Measurements from ENCODE around the gene PRDM16. TPM values are rescaled to one million over a fixed set of nuclear protein-coding genes. Genes with fewer than 3 reads are reported as not detected.

The PRDM16 gene
- total RNA-seq, 2 donors from 2014 or later = not detected

DNA sequence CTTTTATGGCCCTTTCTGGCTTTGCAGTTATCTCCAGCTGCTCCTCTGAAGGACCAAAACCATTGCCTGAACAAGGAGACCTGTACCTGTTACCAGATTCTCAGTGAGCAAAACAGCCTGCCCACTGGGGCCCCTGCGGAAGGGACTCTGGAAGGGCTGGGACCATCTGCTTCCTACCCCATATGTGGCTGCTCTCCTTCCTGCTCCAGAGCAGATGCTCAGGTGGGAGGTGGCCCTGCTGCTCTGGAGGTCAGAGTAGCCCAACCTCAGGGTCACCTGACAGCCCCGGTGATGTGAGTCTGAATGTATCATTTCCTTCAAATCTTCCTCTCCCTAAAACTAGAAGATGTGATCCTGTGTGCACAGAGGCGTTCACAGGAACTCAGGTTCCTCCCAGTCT lies 33.6 kb downstream of the PRDM16 start:
- no peak for ATAC-seq (replicated peaks)
- Mint-ChIP-seq H3K36me3 (ENCODE audit: low read depth) (no peaks in the 10 kb centered on the region), H3K27me3 (peaks cover 2% of the 10 kb centered on the region), H3K4me3 (no peak overlapping the region), H3K4me1 (no peaks in the 10 kb centered on the region), H3K9me3 (no peaks in the 10 kb centered on the region), H3K27ac (no peak overlapping the region)

DNA sequence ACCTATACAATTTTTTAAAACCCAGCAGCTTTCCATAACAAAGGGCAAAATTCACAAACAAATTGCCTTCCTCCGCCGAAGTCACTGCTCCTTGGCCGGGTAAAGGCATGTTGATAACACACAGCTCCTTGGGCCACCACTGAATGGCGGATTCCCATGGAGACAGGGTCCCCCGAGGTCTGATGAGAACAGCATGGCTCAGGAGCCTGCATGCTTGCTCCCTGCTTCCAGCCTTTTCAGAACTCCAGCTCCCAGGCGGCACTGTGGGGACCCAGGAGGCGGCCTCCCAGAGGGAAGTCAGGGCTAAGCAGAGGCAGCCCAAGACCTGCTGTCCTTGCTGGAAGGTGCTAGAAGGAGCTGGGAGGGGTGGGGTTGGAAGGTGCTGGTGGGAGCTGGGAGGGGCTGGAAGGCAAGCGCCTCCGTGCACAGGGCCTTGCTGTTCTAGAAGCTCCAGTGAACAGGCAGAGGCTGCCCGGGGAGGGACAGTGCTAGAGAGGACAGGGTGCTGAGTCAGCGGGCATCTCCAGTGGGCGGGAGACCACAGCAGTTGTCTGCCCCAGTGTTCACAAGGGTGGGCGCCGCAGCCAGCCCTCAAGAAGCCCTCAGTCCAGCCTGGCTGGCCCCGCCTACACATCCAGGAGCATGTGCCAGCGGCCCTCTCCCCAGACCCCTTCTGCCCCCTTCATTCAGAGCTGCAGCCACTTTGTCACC lies 35.1 kb downstream of the PRDM16 start:
- ATAC-seq (replicated peaks) = no peak
- Mint-ChIP-seq H3K4me1 (no peaks in the 10 kb centered on the region), H3K36me3 (ENCODE audit: low read depth) (no peaks in the 10 kb centered on the region), H3K27me3 (peaks cover 3% of the 10 kb centered on the region), H3K27ac (no peak overlapping the region), H3K4me3 (no peak overlapping the region), H3K9me3 (no peaks in the 10 kb centered on the region)

DNA sequence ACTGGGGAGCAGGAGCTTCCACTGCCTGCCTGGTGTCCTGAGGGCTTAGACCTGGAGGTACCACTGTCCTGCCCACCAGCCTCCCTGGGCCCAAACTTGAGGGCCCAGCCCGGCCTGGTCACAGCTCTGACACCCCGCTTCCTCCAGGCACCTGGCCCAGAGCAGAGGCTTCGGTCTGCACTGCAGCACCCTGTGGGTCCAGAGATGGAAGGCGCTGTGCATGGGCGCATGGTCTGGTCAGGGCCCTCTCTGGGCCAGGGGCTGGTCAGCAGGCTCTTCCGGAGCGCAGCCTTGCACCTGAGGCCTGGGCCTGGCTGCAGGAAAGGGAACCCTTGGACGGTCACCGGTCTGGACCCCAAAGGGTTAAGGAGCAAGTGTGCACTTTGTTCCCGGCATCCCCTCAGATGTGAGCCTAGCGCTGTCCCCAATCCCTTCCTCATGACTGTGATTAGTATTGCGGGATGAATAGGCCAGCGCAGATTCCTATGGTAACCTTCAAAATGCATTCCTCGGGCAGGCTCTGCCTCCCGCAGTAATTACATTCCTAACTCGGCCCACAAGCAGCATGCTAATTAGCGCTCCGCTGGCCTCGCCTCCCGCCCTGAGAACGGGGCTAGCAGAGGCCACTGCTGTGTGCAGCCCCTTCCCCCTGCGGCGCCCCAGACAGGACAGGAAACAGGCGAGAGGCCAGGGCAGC lies 36.3 kb downstream of the PRDM16 start:
- Mint-ChIP-seq H3K4me3 (no peak overlapping the region), H3K27me3 (peaks cover 3% of the 10 kb centered on the region), H3K4me1 (no peaks in the 10 kb centered on the region), H3K27ac (no peak overlapping the region), H3K9me3 (no peaks in the 10 kb centered on the region), H3K36me3 (ENCODE audit: low read depth) (no peaks in the 10 kb centered on the region)
- no peak for ATAC-seq (replicated peaks)

DNA sequence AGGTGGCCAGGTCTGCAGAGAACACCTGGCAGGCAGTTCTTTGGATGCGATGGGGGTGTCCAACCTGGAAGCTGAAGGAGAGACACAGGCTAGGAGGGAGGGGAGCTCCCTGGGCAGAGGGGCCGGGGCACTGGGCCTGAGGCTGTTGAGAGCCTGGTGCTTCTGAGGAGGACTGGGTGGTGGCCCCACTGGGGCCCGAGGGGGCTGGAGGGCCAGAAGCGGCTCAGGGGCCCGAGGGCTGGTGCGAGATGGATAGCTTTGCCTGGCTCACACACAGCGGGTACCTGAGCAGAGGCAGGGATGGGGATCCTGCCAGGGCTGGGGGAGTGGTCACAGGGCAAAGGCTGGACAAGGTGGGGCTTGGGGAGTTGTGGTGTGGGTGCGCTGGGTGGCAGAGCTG lies 37.2 kb downstream of the PRDM16 start:
- H3K36me3 Mint-ChIP-seq (ENCODE audit: low read depth) = no peaks in the 10 kb centered on the region
- no peaks in the 10 kb centered on the region for H3K4me1 Mint-ChIP-seq
- H3K27ac Mint-ChIP-seq = no peak overlapping the region
- H3K27me3 Mint-ChIP-seq = peaks cover 3% of the 10 kb centered on the region
- ATAC-seq (replicated peaks) = no peak
- H3K4me3 Mint-ChIP-seq = no peak overlapping the region
- no peaks in the 10 kb centered on the region for H3K9me3 Mint-ChIP-seq

DNA sequence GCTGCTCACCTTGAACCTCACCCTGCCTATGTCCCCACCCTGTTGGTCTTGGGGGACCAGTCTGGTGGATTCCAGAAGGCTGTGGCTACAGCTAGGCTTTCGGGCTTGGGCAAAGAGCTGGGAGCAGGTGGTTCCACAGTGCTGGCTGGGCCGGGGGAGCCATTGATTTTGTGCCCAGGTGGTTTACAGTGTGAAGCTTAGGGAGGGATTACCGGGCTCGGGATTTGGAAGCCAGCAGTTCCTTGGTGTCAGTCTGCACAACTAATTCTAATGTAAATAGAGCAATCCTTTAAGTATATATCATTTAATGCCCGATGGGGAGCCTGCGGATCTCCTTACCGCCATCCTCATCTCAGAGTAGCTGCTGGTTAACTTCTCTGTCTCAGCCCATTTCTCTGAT lies 38.2 kb downstream of the PRDM16 start:
- H3K27ac Mint-ChIP-seq = no peak overlapping the region
- H3K4me1 Mint-ChIP-seq = no peaks in the 10 kb centered on the region
- H3K4me3 Mint-ChIP-seq = no peak overlapping the region
- H3K9me3 Mint-ChIP-seq = no peaks in the 10 kb centered on the region
- no peaks in the 10 kb centered on the region for H3K36me3 Mint-ChIP-seq (ENCODE audit: low read depth)
- no peak for ATAC-seq (replicated peaks)
- peaks cover 3% of the 10 kb centered on the region for H3K27me3 Mint-ChIP-seq

DNA sequence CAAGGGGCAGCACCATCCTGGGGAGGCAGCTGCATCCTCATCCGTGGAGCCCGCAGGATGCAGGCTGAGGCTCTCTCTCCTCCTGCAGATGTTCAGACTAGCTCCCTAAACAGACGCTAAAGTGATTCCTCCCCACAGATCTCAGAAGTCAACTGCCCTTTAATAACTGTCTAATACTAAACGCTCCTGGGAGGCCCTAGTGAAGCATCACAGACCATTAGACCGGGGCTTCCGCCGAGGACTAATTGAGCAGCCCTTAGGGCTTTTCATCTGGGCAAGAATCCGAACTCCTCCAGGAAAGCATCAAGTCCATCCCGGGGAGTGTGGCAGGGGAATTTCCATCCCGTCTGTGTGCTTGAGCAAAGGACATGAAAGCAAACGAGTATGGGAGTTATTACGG lies 40.4 kb downstream of the PRDM16 start:
- Mint-ChIP-seq H3K4me1 (no peaks in the 10 kb centered on the region), H3K27me3 (peaks cover 3% of the 10 kb centered on the region), H3K9me3 (no peaks in the 10 kb centered on the region), H3K4me3 (no peak overlapping the region), H3K27ac (no peak overlapping the region), H3K36me3 (ENCODE audit: low read depth) (no peaks in the 10 kb centered on the region)
- ATAC-seq (replicated peaks) = no peak

DNA sequence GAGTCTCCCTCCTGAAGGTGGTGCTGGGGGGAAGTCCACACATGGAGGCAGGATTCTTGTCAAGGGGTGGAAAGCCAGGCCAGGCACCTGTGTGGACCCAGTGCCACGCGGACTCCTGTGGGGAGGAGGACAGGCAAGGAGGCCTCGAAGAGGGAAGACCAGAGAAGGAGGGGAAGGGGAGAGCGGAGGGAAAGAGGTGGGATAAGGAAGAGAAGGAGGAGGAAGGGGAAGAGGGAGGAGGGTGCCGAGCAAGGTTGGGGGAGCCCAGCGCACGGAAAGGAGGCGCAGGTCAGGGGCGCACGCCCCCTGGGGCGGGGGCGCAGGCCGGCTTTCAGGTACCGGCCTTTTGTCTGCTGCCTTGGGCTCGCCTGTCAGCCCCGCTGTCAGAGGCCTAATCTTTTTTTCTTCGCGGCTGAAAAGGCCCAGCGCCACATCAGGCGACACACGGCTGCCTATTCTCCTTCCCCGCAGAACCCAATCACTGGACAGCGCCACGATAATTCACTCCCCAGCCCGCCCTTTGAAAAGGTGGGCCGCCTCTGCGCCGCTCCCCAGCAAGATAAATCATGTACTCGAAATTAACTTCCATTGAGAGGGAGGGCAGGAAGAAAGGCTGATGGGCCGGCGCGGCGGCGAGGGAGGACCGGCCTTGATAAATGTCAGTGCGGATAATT lies 42.5 kb downstream of the PRDM16 start:
- H3K4me3 Mint-ChIP-seq = no peak overlapping the region
- H3K27ac Mint-ChIP-seq = no peak overlapping the region
- no peaks in the 10 kb centered on the region for H3K36me3 Mint-ChIP-seq (ENCODE audit: low read depth)
- peaks cover 3% of the 10 kb centered on the region for H3K27me3 Mint-ChIP-seq
- H3K9me3 Mint-ChIP-seq = no peaks in the 10 kb centered on the region
- H3K4me1 Mint-ChIP-seq = no peaks in the 10 kb centered on the region
- ATAC-seq (replicated peaks) = no peak

DNA sequence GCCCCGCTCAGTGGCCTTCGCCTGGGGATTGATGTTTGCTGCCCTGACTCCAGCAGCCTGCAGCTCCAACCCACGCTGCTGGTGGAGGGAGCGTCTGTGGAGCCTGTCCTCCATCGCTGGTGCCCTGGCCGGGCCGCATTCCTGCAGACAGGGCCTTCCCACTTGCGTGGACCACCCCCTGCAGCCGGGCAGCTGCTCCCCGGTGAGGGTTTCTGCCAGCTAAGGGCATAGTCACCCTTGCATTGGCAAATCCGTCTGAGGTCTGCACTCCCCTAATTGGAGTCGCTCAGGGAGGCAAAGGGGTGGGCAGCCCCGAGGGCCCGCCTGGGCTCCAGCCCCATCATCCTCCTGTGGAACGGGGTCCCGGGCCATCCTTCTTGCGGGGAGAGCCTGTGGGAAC lies 43.5 kb downstream of the PRDM16 start:
- Mint-ChIP-seq H3K4me1 (no peaks in the 10 kb centered on the region), H3K4me3 (no peak overlapping the region), H3K27ac (no peak overlapping the region), H3K36me3 (ENCODE audit: low read depth) (no peaks in the 10 kb centered on the region), H3K9me3 (no peaks in the 10 kb centered on the region), H3K27me3 (peaks cover 2% of the 10 kb centered on the region)
- no peak for ATAC-seq (replicated peaks)

DNA sequence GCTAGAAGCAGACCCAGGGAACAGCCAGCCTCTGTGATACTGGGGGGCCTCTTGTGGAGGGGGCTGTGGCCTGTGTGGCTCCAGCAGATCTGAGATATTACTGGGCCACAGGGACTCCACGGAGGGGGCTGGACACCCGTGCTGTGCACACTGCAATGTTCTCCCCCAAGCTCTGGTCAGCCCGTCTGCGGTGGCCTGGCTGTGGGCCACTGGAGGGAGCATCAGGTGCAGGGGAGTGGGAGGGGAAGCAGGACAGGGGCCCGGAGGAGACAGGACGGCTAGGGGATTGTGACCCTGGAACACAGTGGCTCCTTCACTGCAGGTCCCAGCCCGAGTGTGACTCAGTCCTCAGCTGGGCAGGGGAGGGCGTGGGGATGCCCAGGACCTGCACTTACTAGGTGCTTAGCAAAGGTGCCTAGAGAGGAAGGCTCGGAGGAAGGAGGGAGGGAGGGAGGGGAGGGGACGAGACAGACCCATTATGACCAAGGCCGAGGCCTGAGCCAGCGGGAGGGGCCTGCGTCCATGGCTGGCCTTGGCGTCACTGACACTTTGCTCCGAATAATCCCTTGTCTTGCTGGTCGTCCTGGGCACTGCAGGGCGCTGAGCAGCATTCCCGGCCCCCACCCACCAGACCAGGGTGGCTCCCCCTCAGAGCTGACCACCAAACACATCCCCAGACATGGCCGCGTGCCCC lies 44.2 kb downstream of the PRDM16 start:
- ATAC-seq (replicated peaks) = no peak
- no peaks in the 10 kb centered on the region for H3K27me3 Mint-ChIP-seq
- no peak overlapping the region for H3K27ac Mint-ChIP-seq
- H3K9me3 Mint-ChIP-seq = no peaks in the 10 kb centered on the region
- no peak overlapping the region for H3K4me3 Mint-ChIP-seq
- no peaks in the 10 kb centered on the region for H3K4me1 Mint-ChIP-seq
- no peaks in the 10 kb centered on the region for H3K36me3 Mint-ChIP-seq (ENCODE audit: low read depth)

DNA sequence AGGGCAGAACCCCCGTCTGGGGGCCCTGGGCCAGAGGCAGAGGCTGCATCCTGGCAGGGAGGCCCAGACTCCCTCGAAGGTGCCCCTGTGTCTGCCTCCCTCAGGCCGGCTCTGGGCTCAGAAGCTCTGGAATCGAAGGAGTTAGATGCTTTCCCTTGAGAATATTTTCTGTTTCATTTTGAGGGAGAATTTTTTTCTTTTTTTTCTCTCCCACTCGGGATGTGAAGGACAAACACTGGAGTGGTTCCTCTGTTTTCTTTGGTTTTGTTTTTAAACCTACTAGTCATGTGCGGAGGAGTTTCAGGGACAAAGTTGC lies 44.7 kb downstream of the PRDM16 start:
- H3K36me3 Mint-ChIP-seq (ENCODE audit: low read depth) = no peaks in the 10 kb centered on the region
- no peaks in the 10 kb centered on the region for H3K27me3 Mint-ChIP-seq
- H3K9me3 Mint-ChIP-seq = no peaks in the 10 kb centered on the region
- no peak for ATAC-seq (replicated peaks)
- no peaks in the 10 kb centered on the region for H3K4me1 Mint-ChIP-seq
- no peak overlapping the region for H3K4me3 Mint-ChIP-seq
- no peak overlapping the region for H3K27ac Mint-ChIP-seq

DNA sequence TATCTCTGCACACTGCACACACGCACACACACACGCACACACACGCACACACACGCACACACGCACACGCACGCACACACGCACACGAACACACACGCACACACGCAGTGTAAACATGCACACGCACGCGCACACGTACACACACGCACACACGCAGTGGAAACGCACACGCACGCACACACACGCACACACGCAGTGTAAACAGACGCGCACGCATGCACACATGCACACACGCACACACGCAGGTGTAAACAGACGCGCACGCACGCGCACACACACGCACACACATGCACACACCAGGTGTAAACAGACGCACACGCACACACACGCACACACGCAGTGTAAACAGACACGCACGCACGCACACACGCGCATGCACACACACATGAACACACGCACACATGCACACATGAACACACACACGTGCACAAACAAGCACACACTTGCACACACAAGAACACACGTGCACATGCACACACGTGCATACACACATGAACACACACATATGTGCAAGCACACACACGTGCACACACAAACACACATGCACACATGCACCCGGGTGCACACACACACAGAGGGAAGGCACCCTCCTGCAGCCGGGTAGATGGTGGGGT lies 45.2 kb downstream of the PRDM16 start:
- H3K9me3 Mint-ChIP-seq = no peaks in the 10 kb centered on the region
- no peak overlapping the region for H3K27ac Mint-ChIP-seq
- H3K4me1 Mint-ChIP-seq = no peaks in the 10 kb centered on the region
- no peak for ATAC-seq (replicated peaks)
- H3K27me3 Mint-ChIP-seq = no peaks in the 10 kb centered on the region
- H3K36me3 Mint-ChIP-seq (ENCODE audit: low read depth) = no peaks in the 10 kb centered on the region
- H3K4me3 Mint-ChIP-seq = no peak overlapping the region

DNA sequence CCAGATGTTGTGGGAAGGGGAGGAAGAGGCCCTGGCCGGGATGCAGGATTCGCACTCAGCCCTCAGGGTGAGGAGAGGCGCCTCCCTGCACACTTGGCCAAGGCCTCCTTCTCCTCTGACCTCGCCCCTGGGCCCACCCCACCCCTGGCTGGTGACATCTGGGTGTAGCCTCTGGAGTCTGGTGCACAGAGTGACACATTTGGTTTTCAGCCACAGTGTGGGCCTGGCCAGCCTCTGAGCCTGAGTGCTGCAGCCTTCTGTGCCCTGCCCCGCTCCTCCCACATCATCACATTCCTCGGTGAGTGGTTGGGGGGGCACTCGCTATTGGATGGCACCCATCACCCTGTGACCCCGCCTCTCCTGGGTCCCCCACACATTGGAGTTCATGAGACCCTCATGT lies 45.8 kb downstream of the PRDM16 start:
- Mint-ChIP-seq H3K27me3 (no peaks in the 10 kb centered on the region), H3K27ac (no peak overlapping the region), H3K36me3 (ENCODE audit: low read depth) (no peaks in the 10 kb centered on the region), H3K9me3 (no peaks in the 10 kb centered on the region), H3K4me3 (no peak overlapping the region), H3K4me1 (no peaks in the 10 kb centered on the region)
- ATAC-seq (replicated peaks) = no peak

DNA sequence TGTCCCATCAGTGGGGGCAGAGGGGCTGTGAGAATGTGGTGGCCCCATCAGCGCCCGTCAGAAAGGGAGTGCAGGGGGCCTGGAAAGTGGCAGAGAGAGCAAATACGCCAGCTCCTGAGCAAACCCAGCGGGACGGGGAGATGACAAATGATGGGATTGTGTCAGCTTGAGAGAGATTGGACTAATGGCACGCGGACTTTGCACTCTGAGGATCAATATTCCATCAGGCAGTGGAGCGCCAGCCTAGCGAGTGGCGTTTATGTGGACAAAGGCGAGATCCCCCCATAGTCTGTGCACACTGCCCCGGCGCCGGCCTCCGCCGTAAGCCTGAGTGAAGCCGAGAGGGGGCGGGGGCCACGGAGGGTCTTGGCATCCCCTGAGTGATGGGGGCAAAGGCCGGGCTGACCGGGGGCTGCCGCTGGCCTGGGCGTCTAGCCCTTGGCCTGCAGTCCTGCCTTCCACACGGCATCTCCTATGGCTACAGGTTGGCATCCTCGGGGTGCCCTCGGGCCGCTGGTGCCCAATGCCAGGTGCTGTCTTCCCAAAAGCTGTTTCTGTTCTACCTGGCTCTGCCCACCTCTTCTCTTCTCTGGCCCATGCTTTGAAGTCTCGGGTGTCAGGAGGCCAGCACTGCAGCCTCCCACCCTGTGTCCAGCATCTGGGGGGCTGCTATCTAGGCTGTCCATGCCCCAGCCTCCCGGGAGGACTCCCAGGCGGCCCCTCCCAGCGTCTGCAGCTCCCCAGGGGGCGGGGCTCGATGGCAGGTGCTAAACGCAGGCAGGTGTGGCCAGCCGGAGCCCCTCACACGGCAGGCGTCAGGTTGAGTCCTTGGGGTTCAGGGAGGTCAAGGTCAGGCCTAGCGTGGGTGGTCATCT lies 46.5 kb downstream of the PRDM16 start:
- Mint-ChIP-seq H3K9me3 (no peaks in the 10 kb centered on the region), H3K36me3 (ENCODE audit: low read depth) (no peaks in the 10 kb centered on the region), H3K27me3 (no peaks in the 10 kb centered on the region), H3K4me1 (no peaks in the 10 kb centered on the region), H3K27ac (no peak overlapping the region), H3K4me3 (no peak overlapping the region)
- ATAC-seq (replicated peaks) = no peak

DNA sequence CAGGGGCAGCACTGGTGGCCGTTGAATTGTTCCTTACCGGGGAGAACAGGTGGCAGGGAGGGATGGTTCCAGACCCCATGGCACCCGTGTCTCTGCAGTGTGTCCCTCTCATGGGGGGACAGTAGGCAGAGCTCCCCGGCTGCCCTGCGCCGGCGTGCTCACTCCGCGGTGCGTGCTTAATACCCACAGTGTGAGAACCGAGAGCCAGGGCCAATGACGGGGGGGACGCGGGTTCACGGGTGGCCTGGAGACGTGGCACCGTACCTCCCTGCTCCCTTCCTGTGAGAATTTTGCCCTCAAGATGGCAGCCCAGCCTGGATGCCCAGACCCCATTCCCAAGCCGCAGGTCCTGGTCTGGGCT lies 47.1 kb downstream of the PRDM16 start:
- no peak overlapping the region for H3K4me3 Mint-ChIP-seq
- H3K36me3 Mint-ChIP-seq (ENCODE audit: low read depth) = no peaks in the 10 kb centered on the region
- no peak for ATAC-seq (replicated peaks)
- H3K9me3 Mint-ChIP-seq = no peaks in the 10 kb centered on the region
- H3K27ac Mint-ChIP-seq = no peak overlapping the region
- H3K4me1 Mint-ChIP-seq = no peaks in the 10 kb centered on the region
- H3K27me3 Mint-ChIP-seq = no peaks in the 10 kb centered on the region

Measured in activated T-helper 17 cell treated with anti-CD3 and anti-CD28 coated beads, Interleukin-2, amount 50 U/mL, for 72 hours (primary cell).